B cell (primary cell): ENCODE measurements around the gene MDH2. TPM values are rescaled to one million over a fixed set of nuclear protein-coding genes. Genes with fewer than 3 reads are reported as not detected.
"Not testable (repeated sequence)": the region's sequence is repeated elsewhere in the genome, so short reads cannot be mapped to it uniquely, and the experiment has no call there.

ENCODE experiments used
- ATAC-seq: fragments of 200-7000 bp; cut with Tn5 transposase; one replicate; pipeline ENCODE4 v1.10.0; 2021; ENCODE audit warnings: low read depth, mild to moderate bottlenecking, moderate number of reproducible peaks, moderate library complexity
- CTCF ChIA-PET: fragments of 350-600 bp; sonication (Branson Sonifier 250); formaldehyde crosslinking; loops from one replicate; lab custom pipeline; 2021; ENCODE audit warnings: antibody characterized with exemption, inconsistent platforms; lab: Charles Lee
- POLR2A ChIA-PET: fragments of 350-600 bp; sonication (Branson Sonifier 250); formaldehyde crosslinking; loops from one replicate; lab custom pipeline; 2021; ENCODE audit warnings: antibody characterized with exemption; lab: Charles Lee
- DNase-seq: peaks from one replicate; pipeline ENCODE4 v3.0.0; 2013
- H2AFZ ChIP-seq: 2 replicates; pipeline ENCODE4 v1.6.1; 2012; ENCODE audit warnings: mild to moderate bottlenecking, low read depth, low read length; ENCODE audit not compliant: insufficient read depth, poor library complexity, severe bottlenecking
- H3K27ac ChIP-seq, 2 donors: 1 replicate in 1 of 2; 2 replicates in 1 of 2; pipeline ENCODE4 v1.5.1; 2012 to 2013; ENCODE audit warnings: low read length in 2 of 2, mild to moderate bottlenecking in 2 of 2, moderate library complexity in 1 of 2
- H3K27me3 ChIP-seq, 4 experiments: fragments of 200-600 bp in 1 of 4; sonication (generic) in 1 of 4; replicated peaks in 1 of 4; 1 replicate in 2 of 4; 2 replicates in 2 of 4; pipeline versions ENCODE4 v1.6.1 to v1.7.0; 2013 to 2016; ENCODE audit warnings: low read length in 3 of 4, mild to moderate bottlenecking in 2 of 4, mixed read lengths in 1 of 4, moderate library complexity in 1 of 4; ENCODE audit not compliant: insufficient read depth in 4 of 4, control insufficient read depth in 3 of 4; ENCODE audit errors: control extremely low read depth in 1 of 4
- H3K36me3 ChIP-seq, 2 experiments: replicated peaks in 1 of 2; 1 replicate in 1 of 2; 2 replicates in 1 of 2; pipeline versions ENCODE4 v1.6.1 to v1.7.1; 2013; ENCODE audit warnings: low read length in 1 of 2; ENCODE audit not compliant: insufficient read depth in 2 of 2, control insufficient read depth in 1 of 2; ENCODE audit errors: control extremely low read depth in 1 of 2, extremely low read depth in 1 of 2
- H3K4me1 ChIP-seq, 2 donors: fragments of 200-600 bp in 1 of 2; sonication (generic) in 1 of 2; 1 replicate in 1 of 2; 2 replicates in 1 of 2; pipeline versions ENCODE4 v1.5.1 to v1.6.1; 2013 to 2017; ENCODE audit warnings: low read length in 2 of 2; ENCODE audit not compliant: control insufficient read depth in 2 of 2, insufficient read depth in 2 of 2
- H3K4me2 ChIP-seq: replicated peaks from 2 replicates; pipeline ENCODE3; 2012; ENCODE audit warnings: mild to moderate bottlenecking, low read depth, low read length; ENCODE audit not compliant: poor library complexity, severe bottlenecking
- H3K4me3 ChIP-seq, 5 experiments: fragments of 200-600 bp in 1 of 5; sonication (generic) in 1 of 5; 1 replicate in 3 of 5; 2 replicates in 2 of 5; pipeline versions ENCODE4 v1.5.1 to v1.7.0; 2011 to 2016; ENCODE audit warnings: low read length in 4 of 5, mild to moderate bottlenecking in 4 of 5, low read depth in 2 of 5, control low read depth in 1 of 5, moderate library complexity in 1 of 5; ENCODE audit not compliant: insufficient read depth in 1 of 5; ENCODE audit errors: control extremely low read depth in 1 of 5, extremely low read depth in 1 of 5
- H3K79me2 ChIP-seq: fragments of 200-600 bp; sonication (generic); one replicate; pipeline ENCODE4 v1.6.0; 2016; ENCODE audit warnings: low read length; ENCODE audit not compliant: control insufficient read depth, insufficient read depth
- H3K9ac ChIP-seq: fragments of 200-600 bp; sonication (generic); 2 replicates; pipeline ENCODE4 v1.6.1; 2017; ENCODE audit warnings: mild to moderate bottlenecking, low read length, moderate library complexity
- H3K9me3 ChIP-seq, 3 donors: one replicate each; pipeline versions ENCODE4 v1.6.1 to v1.7.1; 2013; ENCODE audit warnings: low read length in 2 of 3; ENCODE audit not compliant: control insufficient read depth in 2 of 3, insufficient read depth in 1 of 3; ENCODE audit errors: control extremely low read depth in 1 of 3
- H4K20me1 ChIP-seq: 2 replicates; pipeline ENCODE4 v1.6.0; 2012; ENCODE audit warnings: mild to moderate bottlenecking, low read length; ENCODE audit not compliant: insufficient read depth, control insufficient read depth, poor library complexity, severe bottlenecking
- H3K27ac Mint-ChIP-seq: one replicate; pipeline ENCODE4 v1.8.0; 2021; ENCODE audit warnings: mixed read lengths
- H3K27me3 Mint-ChIP-seq: one replicate; pipeline ENCODE4 v1.8.0; 2021; ENCODE audit warnings: mixed read lengths
- H3K4me1 Mint-ChIP-seq: one replicate; pipeline ENCODE4 v1.8.0; 2021; ENCODE audit warnings: mixed read lengths
- H3K4me3 Mint-ChIP-seq: one replicate; pipeline ENCODE4 v1.8.0; 2021; ENCODE audit warnings: mixed read lengths
- H3K9me3 Mint-ChIP-seq: one replicate; pipeline ENCODE4 v1.8.0; 2022; ENCODE audit warnings: mixed read lengths; ENCODE audit not compliant: insufficient read depth
- EZH2 ChIP-seq: IDR thresholded peaks from 2 replicates; pipeline ENCODE4 v1.6.1; 2012; ENCODE audit warnings: borderline replicate concordance, low read depth, mild to moderate bottlenecking, moderate library complexity, low read length; ENCODE audit not compliant: insufficient read depth, poor library complexity, severe bottlenecking
- WGBS: methylation state at CpG from one replicate; pipeline ENCODE4 v1.1.5; 2013; ENCODE audit warnings: missing lambda C conversion rate; ENCODE audit not compliant: insufficient coverage; 5-methylcytosine and 5-hydroxymethylcytosine counted together
- intact Hi-C: fragments of 100-400 bp; cut with micrococcal nuclease; formaldehyde crosslinking; loops from one replicate; pipeline ENCODE4 v1.10.0; 2022
- polyA plus RNA-seq: library from polyadenylated mRNA; depleted of rRNA; stranded (reverse); fragments of >200 nt; gene quantifications from 2 replicates; pipeline ENCODE4 v1.2.3, GENCODE V29; 2012
- total RNA-seq, 2 donors: library from RNA; stranded (reverse); fragments of 120-200 nt in 1 of 2; gene quantifications; 1 replicate in 1 of 2; 2 replicates in 1 of 2; pipeline versions ENCODE4 v1.2.3 to v1.2.4, GENCODE V29; 2013 to 2022
- TF ChIP-seq, protein P1 (sequence below): fragments of 200-600 bp; IDR thresholded peaks from one replicate; pipeline ENCODE4 v1.8.0; 2022; ENCODE audit warnings: antibody characterized with exemption, mild to moderate bottlenecking

MDH2 gene
- total and polyA plus RNA-seq, 2 donors (not counting 1 experiment from before 2014, with no cell fraction given): 76.9 to 77.2 TPM

DNA sequence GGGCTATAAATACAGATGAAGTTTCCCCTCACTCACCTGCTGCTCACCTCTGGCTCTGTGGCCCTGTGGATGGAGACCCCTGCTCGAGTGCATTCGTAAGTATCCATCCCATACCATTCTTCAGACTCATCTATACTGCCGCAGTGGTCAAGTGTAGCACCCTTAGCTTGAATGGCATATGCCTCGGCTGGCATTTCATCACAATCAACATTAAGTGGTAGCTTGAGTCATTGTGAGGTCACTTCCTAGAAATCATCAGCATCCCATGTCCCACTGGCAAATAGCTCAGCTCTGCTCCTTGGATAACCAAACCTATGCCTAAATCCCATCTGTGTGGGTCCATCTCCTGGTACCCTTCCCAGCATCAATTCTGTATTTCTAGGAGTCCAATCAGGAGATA, 38.2 kb downstream of the MDH2 start:
- no peak overlapping the region for H3K27ac Mint-ChIP-seq
- H3K27me3 Mint-ChIP-seq: peaks cover 18% of the 10 kb centered on the region
- Histone ChIP-seq H3K27me3 (no peaks in the 10 kb centered on the region), H3K4me3 (no peak overlapping the region), H3K79me2 (no peaks in the 10 kb centered on the region), H2AFZ (no peak overlapping the region), H3K4me2 (no peak overlapping the region), H3K4me1 (no peaks in the 10 kb centered on the region), H4K20me1 (no peaks in the 10 kb centered on the region), H3K9ac (no peak overlapping the region), H3K27ac (no peak overlapping the region), H3K36me3 (no peaks in the 10 kb centered on the region), H3K9me3 (no peaks in the 10 kb centered on the region)
- DNase-seq: no peak
- intact Hi-C loops: no loop called here
- ChIA-PET POLR2A (interaction anchor here (0.6 kb wide), 1 partner anchor 248 kb away, joined by 3 read pairs; no protein-coding TSS in a partner anchor), CTCF (no interaction called here)
- ATAC-seq: no peak
- WGBS: 89% methylated on average over 4 of the region's 4 CpGs
- no peaks in the 10 kb centered on the region for H3K9me3 Mint-ChIP-seq
- H3K4me1 Mint-ChIP-seq: no peaks in the 10 kb centered on the region
- no peak overlapping the region for H3K4me3 Mint-ChIP-seq
- TF ChIP-seq EZH2: no peak
- TF ChIP-seq, protein P1, sequence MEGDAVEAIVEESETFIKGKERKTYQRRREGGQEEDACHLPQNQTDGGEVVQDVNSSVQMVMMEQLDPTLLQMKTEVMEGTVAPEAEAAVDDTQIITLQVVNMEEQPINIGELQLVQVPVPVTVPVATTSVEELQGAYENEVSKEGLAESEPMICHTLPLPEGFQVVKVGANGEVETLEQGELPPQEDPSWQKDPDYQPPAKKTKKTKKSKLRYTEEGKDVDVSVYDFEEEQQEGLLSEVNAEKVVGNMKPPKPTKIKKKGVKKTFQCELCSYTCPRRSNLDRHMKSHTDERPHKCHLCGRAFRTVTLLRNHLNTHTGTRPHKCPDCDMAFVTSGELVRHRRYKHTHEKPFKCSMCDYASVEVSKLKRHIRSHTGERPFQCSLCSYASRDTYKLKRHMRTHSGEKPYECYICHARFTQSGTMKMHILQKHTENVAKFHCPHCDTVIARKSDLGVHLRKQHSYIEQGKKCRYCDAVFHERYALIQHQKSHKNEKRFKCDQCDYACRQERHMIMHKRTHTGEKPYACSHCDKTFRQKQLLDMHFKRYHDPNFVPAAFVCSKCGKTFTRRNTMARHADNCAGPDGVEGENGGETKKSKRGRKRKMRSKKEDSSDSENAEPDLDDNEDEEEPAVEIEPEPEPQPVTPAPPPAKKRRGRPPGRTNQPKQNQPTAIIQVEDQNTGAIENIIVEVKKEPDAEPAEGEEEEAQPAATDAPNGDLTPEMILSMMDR: no peak

DNA sequence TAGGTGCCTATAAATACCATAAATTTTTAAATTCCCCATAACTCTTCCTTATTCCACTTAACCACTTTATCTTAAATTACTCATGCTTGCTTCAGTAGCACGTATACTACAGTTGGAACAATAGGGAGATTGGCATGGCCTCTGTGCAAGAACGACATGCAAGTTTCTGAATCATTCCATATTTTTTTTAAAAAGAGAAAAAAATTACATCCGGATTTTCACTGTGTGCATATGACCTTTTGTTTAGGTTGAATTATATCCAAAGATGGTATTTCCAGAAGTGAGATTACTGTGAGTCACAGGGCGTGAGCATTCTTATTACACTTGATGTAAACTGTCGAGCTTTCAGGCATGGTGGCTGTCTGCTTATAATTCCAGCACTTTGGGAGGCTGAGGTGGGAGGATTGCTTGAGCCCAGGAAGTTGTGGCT, 39.5 kb downstream of the MDH2 start:
- H3K9ac ChIP-seq, intact Hi-C loops, H3K4me3 Mint-ChIP-seq, ATAC-seq, H3K27ac ChIP-seq, H3K27me3 ChIP-seq, H3K4me1 Mint-ChIP-seq, H3K9me3 ChIP-seq, CTCF ChIA-PET, H3K4me3 ChIP-seq, H3K4me2 ChIP-seq, H3K4me1 ChIP-seq, H3K36me3 ChIP-seq, H3K79me2 ChIP-seq, H3K27ac Mint-ChIP-seq, H2AFZ ChIP-seq, DNase-seq, H4K20me1 ChIP-seq, H3K9me3 Mint-ChIP-seq, POLR2A ChIA-PET: not testable (repeated sequence)
- H3K27me3 Mint-ChIP-seq: peaks cover 13% of the 10 kb centered on the region
- WGBS: 100% methylated on average over 2 of the region's 5 CpGs
